ENCODE results near the gene MBP.

GRCh38 chr18:77012120-77012519 lies 120.5 kb downstream of the MBP start:
- TF ChIP-seq POLR2AphosphoS5 (IDR thresholded peaks at IDR 0.05; ENCODE audit: low read depth, low read length) (no peak), REST (IDR thresholded peaks at IDR 0.05; ENCODE audit: insufficient read depth in 1 of 2, low read depth in 2 of 2, low read length in 1 of 2) (no peak), SIN3A (IDR thresholded peaks at IDR 0.05; ENCODE audit: borderline replicate concordance, insufficient read depth, low read depth, low read length) (no peak), TCF7L2 (IDR thresholded peaks at IDR 0.05; ENCODE audit: low read depth, low read length) (no peak)
- TF ChIP-seq, protein P1, sequence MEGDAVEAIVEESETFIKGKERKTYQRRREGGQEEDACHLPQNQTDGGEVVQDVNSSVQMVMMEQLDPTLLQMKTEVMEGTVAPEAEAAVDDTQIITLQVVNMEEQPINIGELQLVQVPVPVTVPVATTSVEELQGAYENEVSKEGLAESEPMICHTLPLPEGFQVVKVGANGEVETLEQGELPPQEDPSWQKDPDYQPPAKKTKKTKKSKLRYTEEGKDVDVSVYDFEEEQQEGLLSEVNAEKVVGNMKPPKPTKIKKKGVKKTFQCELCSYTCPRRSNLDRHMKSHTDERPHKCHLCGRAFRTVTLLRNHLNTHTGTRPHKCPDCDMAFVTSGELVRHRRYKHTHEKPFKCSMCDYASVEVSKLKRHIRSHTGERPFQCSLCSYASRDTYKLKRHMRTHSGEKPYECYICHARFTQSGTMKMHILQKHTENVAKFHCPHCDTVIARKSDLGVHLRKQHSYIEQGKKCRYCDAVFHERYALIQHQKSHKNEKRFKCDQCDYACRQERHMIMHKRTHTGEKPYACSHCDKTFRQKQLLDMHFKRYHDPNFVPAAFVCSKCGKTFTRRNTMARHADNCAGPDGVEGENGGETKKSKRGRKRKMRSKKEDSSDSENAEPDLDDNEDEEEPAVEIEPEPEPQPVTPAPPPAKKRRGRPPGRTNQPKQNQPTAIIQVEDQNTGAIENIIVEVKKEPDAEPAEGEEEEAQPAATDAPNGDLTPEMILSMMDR (IDR thresholded peaks at IDR 0.05): no peak
